HepG2 (cell line): ENCODE results near the gene SMCO1. TPM values are rescaled to one million over a fixed set of nuclear protein-coding genes. Genes with fewer than 3 reads are reported as not detected.

Source experiments
- CBX5 ChIP-seq: sonication (generic); formaldehyde crosslinking; IDR thresholded peaks from 2 replicates; pipeline ENCODE4 v1.4.0; 2020; ENCODE audit warnings: missing genetic modification reagents, borderline replicate concordance
- GZF1 ChIP-seq: sonication (generic); formaldehyde crosslinking; IDR thresholded peaks from 2 replicates; pipeline ENCODE4 v1.5.1; 2020; ENCODE audit warnings: mild to moderate bottlenecking, missing genetic modification reagents
- SNAPC2 ChIP-seq: sonication (generic); formaldehyde crosslinking; IDR thresholded peaks from 2 replicates; pipeline ENCODE4 v1.8.1; 2022; ENCODE audit warnings: mild to moderate bottlenecking, missing genetic modification reagents
- TBX2 ChIP-seq: sonication (generic); formaldehyde crosslinking; IDR thresholded peaks from 2 replicates; pipeline ENCODE4 v1.5.0; 2020; ENCODE audit warnings: missing genetic modification reagents, mild to moderate bottlenecking, borderline replicate concordance
- WIZ ChIP-seq: sonication (generic); formaldehyde crosslinking; IDR thresholded peaks from 2 replicates; pipeline ENCODE4 v1.5.1; 2020; ENCODE audit warnings: mild to moderate bottlenecking, missing genetic modification reagents
- ZIK1 ChIP-seq: sonication (generic); formaldehyde crosslinking; IDR thresholded peaks from 2 replicates; pipeline ENCODE4 v1.5.0; 2020; ENCODE audit warnings: mild to moderate bottlenecking, low read depth, missing genetic modification reagents, borderline replicate concordance
- ZNF30 ChIP-seq: sonication (generic); formaldehyde crosslinking; IDR thresholded peaks from 2 replicates; pipeline ENCODE4 v1.5.0; 2020; ENCODE audit warnings: mild to moderate bottlenecking, missing genetic modification reagents
- ZNF546 ChIP-seq: sonication (generic); formaldehyde crosslinking; conservative IDR thresholded peaks from 2 replicates; pipeline ENCODE4 v1.8.1; 2023; ENCODE audit warnings: mild to moderate bottlenecking, missing genetic modification reagents
- ZNF614 ChIP-seq: IDR thresholded peaks from 2 replicates; pipeline ENCODE4 v1.6.1; 2018; ENCODE audit warnings: missing biosample characterization, missing genetic modification reagents, inconsistent platforms, borderline replicate concordance
- ZSCAN30 ChIP-seq: sonication (generic); formaldehyde crosslinking; IDR thresholded peaks from 2 replicates; pipeline ENCODE4 v1.5.0; 2020; ENCODE audit warnings: mild to moderate bottlenecking, missing genetic modification reagents
- polyA plus RNA-seq, 8 experiments: library from polyadenylated mRNA; depleted of rRNA in 3 of 8; stranded (reverse) in 7 of 8; unstranded in 1 of 8; fragments of >200 nt; fragmentation: Illumina TruSeq in 4 of 8; extraction: Trizol in 4 of 8; gene quantifications; 2 replicates each; pipeline versions ENCODE4 v1.2.1 to v1.2.3, GENCODE V29; 2011 to 2016; ENCODE audit warnings: low read depth in 4 of 8, missing spikeins in 1 of 8, mixed read lengths in 1 of 8; ENCODE audit not compliant: insufficient read depth in 1 of 8
- total RNA-seq, 5 experiments: library from RNA; depleted of rRNA; stranded (reverse); fragments of >200 nt; fragmentation: Illumina TruSeq; extraction: Trizol; gene quantifications; 2 replicates each; pipeline ENCODE4 v1.2.3, GENCODE V29; 2016; ENCODE audit warnings: low read depth in 1 of 5
- TF ChIP-seq, protein P1 (sequence below): sonication (generic); formaldehyde crosslinking; IDR thresholded peaks from 2 replicates; pipeline ENCODE4 v1.5.0; 2020; ENCODE audit warnings: mild to moderate bottlenecking, missing genetic modification reagents
- TF ChIP-seq, protein P2 (sequence below): sonication (generic); formaldehyde crosslinking; IDR thresholded peaks from 2 replicates; pipeline ENCODE4 v1.4.0; 2020; ENCODE audit warnings: mild to moderate bottlenecking, missing genetic modification reagents, borderline replicate concordance
- TF ChIP-seq, protein P3 (sequence below): sonication (generic); formaldehyde crosslinking; conservative IDR thresholded peaks from 2 replicates; pipeline ENCODE4 v1.8.0; 2022; ENCODE audit warnings: missing genetic modification reagents
- TF ChIP-seq, protein P4 (sequence below): sonication (generic); formaldehyde crosslinking; IDR thresholded peaks from 2 replicates; pipeline ENCODE4 v1.4.0; 2020; ENCODE audit warnings: missing genetic modification reagents, borderline replicate concordance
- TF ChIP-seq, protein P5 (sequence below): IDR thresholded peaks from 2 replicates; pipeline ENCODE4 v1.6.1; 2016; ENCODE audit warnings: control low read depth

The SMCO1 gene
- total and polyA plus RNA-seq, 2 of the 13 experiments (the other 11 are each of a cell fraction or from before 2014, with no cell fraction given): not detected

DNA sequence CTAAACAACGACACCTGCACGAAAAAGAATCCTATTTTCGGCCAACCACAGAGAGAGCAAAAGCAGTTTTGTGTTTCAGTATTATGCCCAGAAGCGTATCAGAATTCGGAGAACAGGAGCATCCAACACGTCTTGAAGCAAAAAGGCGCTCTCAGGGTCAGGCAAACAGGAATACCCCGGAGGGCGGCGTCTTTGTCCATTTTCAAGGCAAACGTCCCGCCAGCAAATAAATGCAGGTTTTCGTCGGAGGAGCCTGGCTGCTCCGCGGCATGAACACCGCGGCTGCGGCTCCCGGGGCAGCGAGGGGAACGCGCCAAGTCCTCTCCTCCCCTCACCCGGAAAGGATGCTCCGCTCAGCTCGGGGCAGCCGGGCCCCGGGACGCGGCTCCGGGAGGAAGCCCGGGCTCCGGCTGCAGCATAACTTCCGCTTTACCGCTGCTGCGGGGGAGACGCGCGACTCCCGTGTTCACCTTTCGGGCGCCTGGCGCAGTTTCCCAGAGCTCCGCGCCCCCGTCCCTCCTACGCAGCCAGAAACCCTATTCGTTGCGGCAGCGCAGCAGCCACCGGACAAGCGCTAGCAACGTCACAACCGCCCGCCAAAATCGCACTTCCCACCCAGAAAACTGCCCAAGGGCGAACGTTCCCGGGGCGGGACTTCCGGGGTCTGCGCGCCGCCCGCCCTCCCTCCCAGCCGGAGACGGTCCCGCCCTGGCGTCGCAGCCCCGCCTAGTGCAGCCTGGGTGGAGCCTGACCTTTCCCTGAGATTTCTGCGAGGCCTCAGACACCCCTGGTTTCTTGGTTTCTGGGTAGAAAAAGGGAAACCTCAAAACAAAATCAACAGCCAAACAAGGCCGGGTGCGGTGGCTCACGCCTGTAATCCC is 11.7 kb downstream of the SMCO1 start, which contains the start of gene RNF168 (continued):
- TF ChIP-seq ZNF30 (CRISPR knock-in tag) (no peak), ZIK1 (CRISPR knock-in tag) (no peak), WIZ (no peak), ZSCAN30 (CRISPR knock-in tag) (0 out of 2 replicates have a peak, but pooled peaks have one; percentile 4), TBX2 (CRISPR knock-in tag) (peak; percentile 86), ZNF546 (no peak), SNAPC2 (CRISPR knock-in tag) (no peak), CBX5 (CRISPR knock-in tag) (peak; percentile 21; the same call in 1 of the 2 replicates), ZNF614 (CRISPR knock-in tag) (peak; percentile 64; the same call in 1 of the 2 replicates), GZF1 (no peak)
- TF ChIP-seq, protein P1, sequence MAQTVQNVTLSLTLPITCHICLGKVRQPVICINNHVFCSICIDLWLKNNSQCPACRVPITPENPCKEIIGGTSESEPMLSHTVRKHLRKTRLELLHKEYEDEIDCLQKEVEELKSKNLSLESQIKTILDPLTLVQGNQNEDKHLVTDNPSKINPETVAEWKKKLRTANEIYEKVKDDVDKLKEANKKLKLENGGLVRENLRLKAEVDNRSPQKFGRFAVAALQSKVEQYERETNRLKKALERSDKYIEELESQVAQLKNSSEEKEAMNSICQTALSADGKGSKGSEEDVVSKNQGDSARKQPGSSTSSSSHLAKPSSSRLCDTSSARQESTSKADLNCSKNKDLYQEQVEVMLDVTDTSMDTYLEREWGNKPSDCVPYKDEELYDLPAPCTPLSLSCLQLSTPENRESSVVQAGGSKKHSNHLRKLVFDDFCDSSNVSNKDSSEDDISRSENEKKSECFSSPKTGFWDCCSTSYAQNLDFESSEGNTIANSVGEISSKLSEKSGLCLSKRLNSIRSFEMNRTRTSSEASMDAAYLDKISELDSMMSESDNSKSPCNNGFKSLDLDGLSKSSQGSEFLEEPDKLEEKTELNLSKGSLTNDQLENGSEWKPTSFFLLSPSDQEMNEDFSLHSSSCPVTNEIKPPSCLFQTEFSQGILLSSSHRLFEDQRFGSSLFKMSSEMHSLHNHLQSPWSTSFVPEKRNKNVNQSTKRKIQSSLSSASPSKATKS (CRISPR knock-in tag): no peak
- TF ChIP-seq, protein P2, sequence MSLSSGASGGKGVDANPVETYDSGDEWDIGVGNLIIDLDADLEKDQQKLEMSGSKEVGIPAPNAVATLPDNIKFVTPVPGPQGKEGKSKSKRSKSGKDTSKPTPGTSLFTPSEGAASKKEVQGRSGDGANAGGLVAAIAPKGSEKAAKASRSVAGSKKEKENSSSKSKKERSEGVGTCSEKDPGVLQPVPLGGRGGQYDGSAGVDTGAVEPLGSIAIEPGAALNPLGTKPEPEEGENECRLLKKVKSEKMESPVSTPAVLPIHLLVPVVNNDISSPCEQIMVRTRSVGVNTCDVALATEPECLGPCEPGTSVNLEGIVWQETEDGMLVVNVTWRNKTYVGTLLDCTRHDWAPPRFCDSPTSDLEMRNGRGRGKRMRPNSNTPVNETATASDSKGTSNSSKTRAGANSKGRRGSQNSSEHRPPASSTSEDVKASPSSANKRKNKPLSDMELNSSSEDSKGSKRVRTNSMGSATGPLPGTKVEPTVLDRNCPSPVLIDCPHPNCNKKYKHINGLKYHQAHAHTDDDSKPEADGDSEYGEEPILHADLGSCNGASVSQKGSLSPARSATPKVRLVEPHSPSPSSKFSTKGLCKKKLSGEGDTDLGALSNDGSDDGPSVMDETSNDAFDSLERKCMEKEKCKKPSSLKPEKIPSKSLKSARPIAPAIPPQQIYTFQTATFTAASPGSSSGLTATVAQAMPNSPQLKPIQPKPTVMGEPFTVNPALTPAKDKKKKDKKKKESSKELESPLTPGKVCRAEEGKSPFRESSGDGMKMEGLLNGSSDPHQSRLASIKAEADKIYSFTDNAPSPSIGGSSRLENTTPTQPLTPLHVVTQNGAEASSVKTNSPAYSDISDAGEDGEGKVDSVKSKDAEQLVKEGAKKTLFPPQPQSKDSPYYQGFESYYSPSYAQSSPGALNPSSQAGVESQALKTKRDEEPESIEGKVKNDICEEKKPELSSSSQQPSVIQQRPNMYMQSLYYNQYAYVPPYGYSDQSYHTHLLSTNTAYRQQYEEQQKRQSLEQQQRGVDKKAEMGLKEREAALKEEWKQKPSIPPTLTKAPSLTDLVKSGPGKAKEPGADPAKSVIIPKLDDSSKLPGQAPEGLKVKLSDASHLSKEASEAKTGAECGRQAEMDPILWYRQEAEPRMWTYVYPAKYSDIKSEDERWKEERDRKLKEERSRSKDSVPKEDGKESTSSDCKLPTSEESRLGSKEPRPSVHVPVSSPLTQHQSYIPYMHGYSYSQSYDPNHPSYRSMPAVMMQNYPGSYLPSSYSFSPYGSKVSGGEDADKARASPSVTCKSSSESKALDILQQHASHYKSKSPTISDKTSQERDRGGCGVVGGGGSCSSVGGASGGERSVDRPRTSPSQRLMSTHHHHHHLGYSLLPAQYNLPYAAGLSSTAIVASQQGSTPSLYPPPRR (CRISPR knock-in tag): peak; percentile 59; the same call in 1 of the 2 replicates
- TF ChIP-seq, protein P3, sequence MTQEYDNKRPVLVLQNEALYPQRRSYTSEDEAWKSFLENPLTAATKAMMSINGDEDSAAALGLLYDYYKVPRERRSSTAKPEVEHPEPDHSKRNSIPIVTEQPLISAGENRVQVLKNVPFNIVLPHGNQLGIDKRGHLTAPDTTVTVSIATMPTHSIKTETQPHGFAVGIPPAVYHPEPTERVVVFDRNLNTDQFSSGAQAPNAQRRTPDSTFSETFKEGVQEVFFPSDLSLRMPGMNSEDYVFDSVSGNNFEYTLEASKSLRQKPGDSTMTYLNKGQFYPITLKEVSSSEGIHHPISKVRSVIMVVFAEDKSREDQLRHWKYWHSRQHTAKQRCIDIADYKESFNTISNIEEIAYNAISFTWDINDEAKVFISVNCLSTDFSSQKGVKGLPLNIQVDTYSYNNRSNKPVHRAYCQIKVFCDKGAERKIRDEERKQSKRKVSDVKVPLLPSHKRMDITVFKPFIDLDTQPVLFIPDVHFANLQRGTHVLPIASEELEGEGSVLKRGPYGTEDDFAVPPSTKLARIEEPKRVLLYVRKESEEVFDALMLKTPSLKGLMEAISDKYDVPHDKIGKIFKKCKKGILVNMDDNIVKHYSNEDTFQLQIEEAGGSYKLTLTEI: no peak
- TF ChIP-seq, protein P4, sequence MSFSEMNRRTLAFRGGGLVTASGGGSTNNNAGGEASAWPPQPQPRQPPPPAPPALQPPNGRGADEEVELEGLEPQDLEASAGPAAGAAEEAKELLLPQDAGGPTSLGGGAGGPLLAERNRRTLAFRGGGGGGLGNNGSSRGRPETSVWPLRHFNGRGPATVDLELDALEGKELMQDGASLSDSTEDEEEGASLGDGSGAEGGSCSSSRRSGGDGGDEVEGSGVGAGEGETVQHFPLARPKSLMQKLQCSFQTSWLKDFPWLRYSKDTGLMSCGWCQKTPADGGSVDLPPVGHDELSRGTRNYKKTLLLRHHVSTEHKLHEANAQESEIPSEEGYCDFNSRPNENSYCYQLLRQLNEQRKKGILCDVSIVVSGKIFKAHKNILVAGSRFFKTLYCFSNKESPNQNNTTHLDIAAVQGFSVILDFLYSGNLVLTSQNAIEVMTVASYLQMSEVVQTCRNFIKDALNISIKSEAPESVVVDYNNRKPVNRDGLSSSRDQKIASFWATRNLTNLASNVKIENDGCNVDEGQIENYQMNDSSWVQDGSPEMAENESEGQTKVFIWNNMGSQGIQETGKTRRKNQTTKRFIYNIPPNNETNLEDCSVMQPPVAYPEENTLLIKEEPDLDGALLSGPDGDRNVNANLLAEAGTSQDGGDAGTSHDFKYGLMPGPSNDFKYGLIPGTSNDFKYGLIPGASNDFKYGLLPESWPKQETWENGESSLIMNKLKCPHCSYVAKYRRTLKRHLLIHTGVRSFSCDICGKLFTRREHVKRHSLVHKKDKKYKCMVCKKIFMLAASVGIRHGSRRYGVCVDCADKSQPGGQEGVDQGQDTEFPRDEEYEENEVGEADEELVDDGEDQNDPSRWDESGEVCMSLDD: no peak
- TF ChIP-seq, protein P5, sequence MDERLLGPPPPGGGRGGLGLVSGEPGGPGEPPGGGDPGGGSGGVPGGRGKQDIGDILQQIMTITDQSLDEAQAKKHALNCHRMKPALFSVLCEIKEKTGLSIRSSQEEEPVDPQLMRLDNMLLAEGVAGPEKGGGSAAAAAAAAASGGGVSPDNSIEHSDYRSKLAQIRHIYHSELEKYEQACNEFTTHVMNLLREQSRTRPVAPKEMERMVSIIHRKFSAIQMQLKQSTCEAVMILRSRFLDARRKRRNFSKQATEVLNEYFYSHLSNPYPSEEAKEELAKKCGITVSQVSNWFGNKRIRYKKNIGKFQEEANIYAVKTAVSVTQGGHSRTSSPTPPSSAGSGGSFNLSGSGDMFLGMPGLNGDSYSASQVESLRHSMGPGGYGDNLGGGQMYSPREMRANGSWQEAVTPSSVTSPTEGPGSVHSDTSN (CRISPR knock-in tag): no peak
